ENCODE measurements around the gene OXSR1.
"Not testable (repeated sequence)": the region's sequence is repeated elsewhere in the genome, so short reads cannot be mapped to it uniquely, and the experiment has no call there.

Gene OXSR1

DNA sequence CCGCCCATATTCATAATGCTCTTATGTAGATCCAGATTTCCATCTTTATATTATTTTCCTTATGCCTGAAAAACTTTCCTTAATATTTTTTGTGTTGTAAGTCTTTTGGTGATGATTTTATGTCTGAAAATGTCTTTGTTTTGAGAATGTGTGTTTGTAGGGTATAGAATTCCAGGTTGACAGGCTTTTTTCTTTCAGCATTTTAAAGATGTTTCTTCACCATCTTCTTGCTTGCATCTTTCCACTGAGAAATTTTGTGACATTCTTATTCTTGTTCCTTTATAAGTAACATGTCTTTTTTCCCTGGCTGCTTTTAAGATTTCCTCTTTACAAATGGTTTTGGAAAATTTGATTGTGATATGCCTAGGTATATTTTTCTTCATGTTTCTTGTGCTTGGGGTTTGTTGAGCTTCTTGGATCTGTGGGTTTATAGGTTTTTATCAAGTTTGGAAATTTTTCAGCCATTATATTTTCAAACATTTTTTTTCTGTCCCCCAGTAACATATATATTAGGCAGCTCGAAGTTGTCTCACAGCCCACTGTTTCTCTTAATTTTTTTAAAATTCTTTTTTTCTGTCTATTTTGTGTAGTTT, 73.2 kb downstream of the OXSR1 start:
- DNase-seq (ENCODE audit: extremely low read depth, low read depth) = no peak
- no peak for TF ChIP-seq CTCF (IDR thresholded peaks at IDR 0.05; ENCODE audit: low read depth, low read length)

GRCh38 chr3:38242812-38243211, 77.5 kb downstream of the OXSR1 start:
- not testable (repeated sequence) for DNase-seq (ENCODE audit: extremely low read depth, low read depth)

DNA sequence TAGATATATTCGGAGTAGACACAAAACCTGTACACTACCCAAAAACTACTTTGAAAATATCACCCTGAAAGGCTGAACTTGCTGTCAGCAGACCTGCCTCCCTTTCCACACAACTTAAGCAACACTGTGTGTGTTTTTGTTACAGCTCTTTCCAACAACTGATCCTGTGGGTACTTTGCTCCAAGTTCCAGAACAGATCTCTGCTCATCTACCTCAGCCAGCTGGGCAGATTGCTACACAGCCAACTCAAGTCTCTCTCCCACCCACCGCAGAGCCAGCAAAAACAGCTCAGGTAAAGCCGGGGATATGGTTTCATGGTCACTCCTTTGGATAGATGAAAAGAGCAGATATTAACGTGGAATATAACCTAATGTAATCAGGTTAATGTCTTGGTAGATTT, 80.6 kb downstream of the OXSR1 start:
- no peak for DNase-seq (ENCODE audit: extremely low read depth, low read depth)
- TF ChIP-seq CTCF (IDR thresholded peaks at IDR 0.05; ENCODE audit: low read depth, low read length) = no peak

GRCh38 chr3:38247366-38248035, 82.2 kb downstream of the OXSR1 start:
- TF ChIP-seq CTCF (IDR thresholded peaks at IDR 0.05; ENCODE audit: low read depth, low read length) = peak; percentile 39

DNA sequence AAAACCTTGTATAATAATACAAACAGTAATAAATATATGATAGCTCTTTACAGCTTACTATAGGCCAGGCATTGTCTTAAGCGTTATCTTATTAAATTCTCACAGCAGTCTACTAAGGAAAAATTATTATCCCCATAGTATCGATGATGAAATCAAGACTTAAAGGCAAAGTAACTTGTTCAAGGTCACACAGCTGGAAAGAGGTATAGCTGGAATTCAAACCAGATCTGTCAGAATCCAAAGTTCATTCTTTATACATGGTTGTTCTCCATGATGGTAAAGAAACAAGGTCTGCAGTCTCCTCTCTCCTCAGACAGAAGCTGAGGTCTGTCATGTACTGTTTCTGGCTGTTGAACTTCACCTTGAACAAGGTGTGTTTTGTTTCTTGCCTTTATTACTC, 84.9 kb downstream of the OXSR1 start:
- no peak for TF ChIP-seq CTCF (IDR thresholded peaks at IDR 0.05; ENCODE audit: low read depth, low read length)
- DNase-seq (ENCODE audit: extremely low read depth, low read depth) = no peak

More at GRCh38 chr3:38247366-38248035, 82.2 kb downstream of the OXSR1 start:
- peak; percentile 54 for DNase-seq (ENCODE audit: extremely low read depth, low read depth)

GRCh38 chr3:38251197-38251596, 85.9 kb downstream of the OXSR1 start:
- DNase-seq (ENCODE audit: extremely low read depth, low read depth) = no peak
- no peak for TF ChIP-seq CTCF (IDR thresholded peaks at IDR 0.05; ENCODE audit: low read depth, low read length)

- TF ChIP-seq CTCF (IDR thresholded peaks at IDR 0.05; ENCODE audit: low read depth, low read length) = no peak
- no peak for DNase-seq (ENCODE audit: extremely low read depth, low read depth)
Observed at GRCh38 chr3:38253704-38254103, 88.4 kb downstream of the OXSR1 start.

DNA sequence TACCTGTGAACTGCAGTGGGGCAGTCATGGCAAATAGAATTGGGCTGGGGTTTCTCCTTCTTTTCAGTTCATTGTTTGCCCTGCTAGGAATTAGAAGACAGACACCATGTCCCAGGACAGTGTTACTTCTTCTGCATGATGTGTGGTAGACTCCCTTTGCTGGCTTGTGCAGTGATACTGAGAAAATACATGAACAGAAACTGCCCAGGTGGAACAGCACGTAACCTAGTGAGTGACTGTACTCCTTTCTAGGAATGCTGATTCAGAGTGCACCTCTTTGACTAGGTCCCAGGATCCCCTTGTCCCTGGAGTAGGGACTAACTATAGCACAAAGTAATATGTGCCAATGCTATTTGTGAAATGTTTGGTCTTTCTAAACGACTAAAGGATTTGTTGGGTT, 89.5 kb downstream of the OXSR1 start:
- no peak for DNase-seq (ENCODE audit: extremely low read depth, low read depth)
- no peak for TF ChIP-seq CTCF (IDR thresholded peaks at IDR 0.05; ENCODE audit: low read depth, low read length)

Measured in AG09319 (cell line).